ENCODE results near the gene NBEA.

Gene NBEA

GRCh38 chr13:34899888-34900287, 42.2 kb upstream of the NBEA start:
- Histone ChIP-seq H3K27me3 (ENCODE audit: insufficient read depth, low read length) (no peaks in the 10 kb centered on the region), H2AK5ac (ENCODE audit: low read length) (no peak overlapping the region), H3K27ac (ENCODE audit: low read depth, low read length) (no peak overlapping the region), H2AFZ (ENCODE audit: insufficient read depth, low read length, poor library complexity) (no peak overlapping the region), H4K12ac (ENCODE audit: low read depth, low read length) (no peak overlapping the region), H3K4ac (ENCODE audit: low read depth, low read length) (no peak overlapping the region), H4K8ac (ENCODE audit: low read depth, low read length) (no peak overlapping the region), H3K9me3 (ENCODE audit: insufficient read depth, low read depth, low read length) (no peaks in the 10 kb centered on the region), H3K4me3 (ENCODE audit: low read depth, low read length) (no peak overlapping the region), H3K36me3 (ENCODE audit: control insufficient read depth in 1 of 2, insufficient read depth in 2 of 2, low read length in 2 of 2) (no peaks in the 10 kb centered on the region), H2BK5ac (ENCODE audit: low read depth, low read length, poor library complexity) (no peak overlapping the region), H2BK120ac (ENCODE audit: insufficient read depth, low read length, poor library complexity) (no peak overlapping the region), H3K4me1 (ENCODE audit: control insufficient read depth in 1 of 2, insufficient read depth in 2 of 2, low read length in 2 of 2) (no peaks in the 10 kb centered on the region), H3K9ac (ENCODE audit: low read length) (no peak overlapping the region), H4K91ac (ENCODE audit: low read depth, low read length) (no peak overlapping the region), H3K18ac (ENCODE audit: low read length) (no peak overlapping the region), H3K14ac (ENCODE audit: low read length) (no peak overlapping the region), H2BK12ac (ENCODE audit: low read length) (no peak overlapping the region), H3K4me2 (ENCODE audit: low read length) (no peak overlapping the region), H3K79me1 (ENCODE audit: low read length) (no peaks in the 10 kb centered on the region), H3K23ac (ENCODE audit: low read length) (no peak overlapping the region), H3K79me2 (ENCODE audit: control insufficient read depth, insufficient read depth, low read length, poor library complexity) (no peaks in the 10 kb centered on the region)
- DNase-seq = no peak
- no CpG with 5 or more reads among the region's 6 CpGs for WGBS (ENCODE audit: extremely low coverage, insufficient coverage, insufficient read length)

GRCh38 chr13:34900288-34900739, 41.8 kb upstream of the NBEA start:
- Histone ChIP-seq H3K27ac (ENCODE audit: low read depth, low read length) (no peak overlapping the region), H3K4me3 (ENCODE audit: low read depth, low read length) (no peak overlapping the region), H2BK5ac (ENCODE audit: low read depth, low read length, poor library complexity) (no peak overlapping the region), H3K4me2 (ENCODE audit: low read length) (no peak overlapping the region), H2BK120ac (ENCODE audit: insufficient read depth, low read length, poor library complexity) (no peak overlapping the region), H4K8ac (ENCODE audit: low read depth, low read length) (no peak overlapping the region), H2AK5ac (ENCODE audit: low read length) (no peak overlapping the region), H3K27me3 (ENCODE audit: insufficient read depth, low read length) (no peaks in the 10 kb centered on the region), H3K23ac (ENCODE audit: low read length) (no peak overlapping the region), H4K91ac (ENCODE audit: low read depth, low read length) (no peak overlapping the region), H3K36me3 (ENCODE audit: control insufficient read depth in 1 of 2, insufficient read depth in 2 of 2, low read length in 2 of 2) (no peaks in the 10 kb centered on the region), H3K14ac (ENCODE audit: low read length) (no peak overlapping the region), H2AFZ (ENCODE audit: insufficient read depth, low read length, poor library complexity) (no peak overlapping the region), H3K4me1 (ENCODE audit: control insufficient read depth in 1 of 2, insufficient read depth in 2 of 2, low read length in 2 of 2) (no peaks in the 10 kb centered on the region), H2BK12ac (ENCODE audit: low read length) (no peak overlapping the region), H3K9me3 (ENCODE audit: insufficient read depth, low read depth, low read length) (no peaks in the 10 kb centered on the region), H4K12ac (ENCODE audit: low read depth, low read length) (no peak overlapping the region), H3K18ac (ENCODE audit: low read length) (no peak overlapping the region), H3K79me2 (ENCODE audit: control insufficient read depth, insufficient read depth, low read length, poor library complexity) (no peaks in the 10 kb centered on the region), H3K9ac (ENCODE audit: low read length) (no peak overlapping the region), H3K79me1 (ENCODE audit: low read length) (no peaks in the 10 kb centered on the region), H3K4ac (ENCODE audit: low read depth, low read length) (no peak overlapping the region)
- DNase-seq = no peak
- no CpG with 5 or more reads among the region's 2 CpGs for WGBS (ENCODE audit: extremely low coverage, insufficient coverage, insufficient read length)

GRCh38 chr13:34901572-34901971, 40.5 kb upstream of the NBEA start:
- H4K12ac ChIP-seq (ENCODE audit: low read depth, low read length) = no peak overlapping the region
- H2BK120ac ChIP-seq (ENCODE audit: insufficient read depth, low read length, poor library complexity) = no peak overlapping the region

DNA sequence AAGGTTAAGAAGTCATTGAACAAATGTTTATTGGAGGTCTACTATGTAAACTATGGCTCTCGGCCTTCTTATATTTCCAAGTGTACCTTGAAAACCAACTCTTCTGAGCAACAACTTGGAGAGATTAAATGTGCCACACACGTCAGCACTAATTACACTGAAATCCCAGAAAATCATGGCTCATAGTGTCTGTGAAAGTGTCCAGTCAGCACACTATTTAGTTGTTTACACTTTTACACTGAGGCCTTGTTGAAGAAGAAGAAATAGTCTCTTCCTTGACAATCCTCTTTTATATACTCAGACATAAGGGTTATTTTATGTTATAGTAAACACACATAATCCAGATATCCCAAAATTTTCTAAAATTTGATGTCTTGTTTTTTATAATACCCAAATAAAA, 30.9 kb upstream of the NBEA start:
- Histone ChIP-seq H4K12ac (ENCODE audit: low read depth, low read length) (no peak overlapping the region), H4K91ac (ENCODE audit: low read depth, low read length) (no peak overlapping the region), H3K79me2 (ENCODE audit: control insufficient read depth, insufficient read depth, low read length, poor library complexity) (no peaks in the 10 kb centered on the region), H3K4me3 (ENCODE audit: low read depth, low read length) (no peak overlapping the region), H3K4me1 (ENCODE audit: control insufficient read depth in 1 of 2, insufficient read depth in 2 of 2, low read length in 2 of 2) (no peaks in the 10 kb centered on the region), H2BK5ac (ENCODE audit: low read depth, low read length, poor library complexity) (no peak overlapping the region), H3K27ac (ENCODE audit: low read depth, low read length) (no peak overlapping the region), H3K4ac (ENCODE audit: low read depth, low read length) (no peak overlapping the region), H3K23ac (ENCODE audit: low read length) (no peak overlapping the region), H3K14ac (ENCODE audit: low read length) (no peak overlapping the region), H3K9me3 (ENCODE audit: insufficient read depth, low read depth, low read length) (no peaks in the 10 kb centered on the region), H3K79me1 (ENCODE audit: low read length) (no peaks in the 10 kb centered on the region), H3K9ac (ENCODE audit: low read length) (no peak overlapping the region), H2AFZ (ENCODE audit: insufficient read depth, low read length, poor library complexity) (no peak overlapping the region), H2AK5ac (ENCODE audit: low read length) (no peak overlapping the region), H3K4me2 (ENCODE audit: low read length) (no peak overlapping the region), H3K27me3 (ENCODE audit: insufficient read depth, low read length) (no peaks in the 10 kb centered on the region), H3K18ac (ENCODE audit: low read length) (no peak overlapping the region), H4K8ac (ENCODE audit: low read depth, low read length) (no peak overlapping the region), H2BK120ac (ENCODE audit: insufficient read depth, low read length, poor library complexity) (no peak overlapping the region), H3K36me3 (ENCODE audit: control insufficient read depth in 1 of 2, insufficient read depth in 2 of 2, low read length in 2 of 2) (no peaks in the 10 kb centered on the region), H2BK12ac (ENCODE audit: low read length) (no peak overlapping the region)
- no peak for DNase-seq
- WGBS (ENCODE audit: extremely low coverage, insufficient coverage, insufficient read length) = no CpG with 5 or more reads among the region's 2 CpGs

More at GRCh38 chr13:34901572-34901971, 40.5 kb upstream of the NBEA start:
- no peak overlapping the region for H4K8ac ChIP-seq (ENCODE audit: low read depth, low read length)
- no peak overlapping the region for H3K4me2 ChIP-seq (ENCODE audit: low read length)
- H3K36me3 ChIP-seq (ENCODE audit: control insufficient read depth in 1 of 2, insufficient read depth in 2 of 2, low read length in 2 of 2) = no peaks in the 10 kb centered on the region
- no peak overlapping the region for H3K4ac ChIP-seq (ENCODE audit: low read depth, low read length)
- no peak overlapping the region for H3K4me3 ChIP-seq (ENCODE audit: low read depth, low read length)
- H4K91ac ChIP-seq (ENCODE audit: low read depth, low read length) = no peak overlapping the region
- H3K79me2 ChIP-seq (ENCODE audit: control insufficient read depth, insufficient read depth, low read length, poor library complexity) = no peaks in the 10 kb centered on the region
- no peak overlapping the region for H3K23ac ChIP-seq (ENCODE audit: low read length)
- H3K18ac ChIP-seq (ENCODE audit: low read length) = no peak overlapping the region
- H3K9ac ChIP-seq (ENCODE audit: low read length) = no peak overlapping the region
- no peak for DNase-seq
- no peak overlapping the region for H3K27ac ChIP-seq (ENCODE audit: low read depth, low read length)
- no peak overlapping the region for H2BK5ac ChIP-seq (ENCODE audit: low read depth, low read length, poor library complexity)
- no CpG with 5 or more reads among the region's 5 CpGs for WGBS (ENCODE audit: extremely low coverage, insufficient coverage, insufficient read length)
- no peaks in the 10 kb centered on the region for H3K27me3 ChIP-seq (ENCODE audit: insufficient read depth, low read length)
- no peak overlapping the region for H3K14ac ChIP-seq (ENCODE audit: low read length)
- no peak overlapping the region for H2BK12ac ChIP-seq (ENCODE audit: low read length)
- H3K9me3 ChIP-seq (ENCODE audit: insufficient read depth, low read depth, low read length) = no peaks in the 10 kb centered on the region
- no peak overlapping the region for H2AK5ac ChIP-seq (ENCODE audit: low read length)
- no peaks in the 10 kb centered on the region for H3K79me1 ChIP-seq (ENCODE audit: low read length)
- H2AFZ ChIP-seq (ENCODE audit: insufficient read depth, low read length, poor library complexity) = no peak overlapping the region
- no peaks in the 10 kb centered on the region for H3K4me1 ChIP-seq (ENCODE audit: control insufficient read depth in 1 of 2, insufficient read depth in 2 of 2, low read length in 2 of 2)
